ENCODE measurements around the gene PDZRN3. TPM values are rescaled to one million over a fixed set of nuclear protein-coding genes. Genes with fewer than 3 reads are reported as not detected.
A peak's percentile ranks its signal among the peaks of the same experiment; 100 is the strongest.

PDZRN3 gene
- total RNA-seq, 6 donors from 2014 or later, result 7.0 to 50.3 (median 18.4) TPM

- Histone ChIP-seq H3K27me3 (no peaks in the 10 kb centered on the region), H3K9me3 (no peaks in the 10 kb centered on the region), H3K4me3 (no peak overlapping the region), H3K4me1 (peaks cover 0 to 4% (median 0%) of the 10 kb centered on the region in 4 donors), H3K36me3 (no peaks in the 10 kb centered on the region), H3K27ac (no peak overlapping the region)
- DNase-seq (peak in 1 of 2 donors; percentile 54), ATAC-seq (ENCODE audit: low FRiP score in 2 of 2) (no peak)
- WGBS, 2 donors, result 83 to 91% methylated on average over 13 of the region's 13 CpGs
- TF ChIP-seq EP300 (IDR thresholded peaks at IDR 0.05) (no peak), POLR2AphosphoS5 (IDR thresholded peaks at IDR 0.05) (no peak), POLR2A (IDR thresholded peaks at IDR 0.05) (no peak), CTCF (IDR thresholded peaks at IDR 0.05) (no peak)
Observed at GRCh38 chr3:73497646-73498406, 126.9 kb downstream of the PDZRN3 start.

- no peak for DNase-seq
- H3K4me3 ChIP-seq, result no peak overlapping the region
- H3K27me3 ChIP-seq, result no peaks in the 10 kb centered on the region
- peaks cover 0 to 8% (median 3%) of the 10 kb centered on the region in 4 donors for H3K4me1 ChIP-seq
- no peak overlapping the region for H3K27ac ChIP-seq
- peak in 1 of 2 donors; percentile 73 for ATAC-seq (ENCODE audit: low FRiP score in 2 of 2)
- TF ChIP-seq POLR2A (IDR thresholded peaks at IDR 0.05) (no peak), CTCF (IDR thresholded peaks at IDR 0.05) (no peak), EP300 (IDR thresholded peaks at IDR 0.05) (no peak), POLR2AphosphoS5 (IDR thresholded peaks at IDR 0.05) (no peak)
- H3K36me3 ChIP-seq, result no peaks in the 10 kb centered on the region
- no peaks in the 10 kb centered on the region for H3K9me3 ChIP-seq
- WGBS, 2 donors, result 61 to 65% methylated on average over 7 of the region's 7 CpGs
Observed at GRCh38 chr3:73493543-73494308, 131.0 kb downstream of the PDZRN3 start.

GRCh38 chr3:73492186-73492585 lies 132.6 kb downstream of the PDZRN3 start:
- Histone ChIP-seq H3K9me3 (no peaks in the 10 kb centered on the region), H3K27me3 (no peaks in the 10 kb centered on the region), H3K4me1 (peaks cover 0 to 8% (median 3%) of the 10 kb centered on the region in 4 donors), H3K27ac (no peak overlapping the region), H3K36me3 (no peaks in the 10 kb centered on the region), H3K4me3 (no peak overlapping the region)
- ATAC-seq (ENCODE audit: low FRiP score in 2 of 2) (no peak), DNase-seq (no peak)
- no peak for TF ChIP-seq POLR2AphosphoS5 (IDR thresholded peaks at IDR 0.05)
- TF ChIP-seq CTCF (IDR thresholded peaks at IDR 0.05), result no peak
- no peak for TF ChIP-seq EP300 (IDR thresholded peaks at IDR 0.05)
- no peak for TF ChIP-seq POLR2A (IDR thresholded peaks at IDR 0.05)
- 71 to 78% methylated on average over 5 of the region's 5 CpGs for WGBS, 2 donors

GRCh38 chr3:73491287-73491662 lies 133.5 kb downstream of the PDZRN3 start:
- no peak for DNase-seq
- Histone ChIP-seq H3K4me1 (peaks cover 0 to 10% (median 3%) of the 10 kb centered on the region in 4 donors), H3K27me3 (no peaks in the 10 kb centered on the region), H3K36me3 (no peaks in the 10 kb centered on the region), H3K4me3 (no peak overlapping the region), H3K27ac (no peak overlapping the region), H3K9me3 (no peaks in the 10 kb centered on the region)
- TF ChIP-seq POLR2AphosphoS5 (IDR thresholded peaks at IDR 0.05), result no peak
- no peak for TF ChIP-seq POLR2A (IDR thresholded peaks at IDR 0.05)
- TF ChIP-seq EP300 (IDR thresholded peaks at IDR 0.05), result no peak
- no peak for TF ChIP-seq CTCF (IDR thresholded peaks at IDR 0.05)
- no peak for ATAC-seq (ENCODE audit: low FRiP score in 2 of 2)
